AML-193 (cell line): ENCODE results near the gene PNRC2.
"Not testable (repeated sequence)": the region's sequence is repeated elsewhere in the genome, so short reads cannot be mapped to it uniquely, and the experiment has no call there.

Experiments
- DNase-seq, 2 experiments: peaks; one replicate each; lab custom pipeline; 2025; lab: John Stamatoyannopoulos, UW

Gene PNRC2

GRCh38 chr1:23953020-23953419 is 6.6 kb upstream of the PNRC2 start:
- DNase-seq: no peak

DNA sequence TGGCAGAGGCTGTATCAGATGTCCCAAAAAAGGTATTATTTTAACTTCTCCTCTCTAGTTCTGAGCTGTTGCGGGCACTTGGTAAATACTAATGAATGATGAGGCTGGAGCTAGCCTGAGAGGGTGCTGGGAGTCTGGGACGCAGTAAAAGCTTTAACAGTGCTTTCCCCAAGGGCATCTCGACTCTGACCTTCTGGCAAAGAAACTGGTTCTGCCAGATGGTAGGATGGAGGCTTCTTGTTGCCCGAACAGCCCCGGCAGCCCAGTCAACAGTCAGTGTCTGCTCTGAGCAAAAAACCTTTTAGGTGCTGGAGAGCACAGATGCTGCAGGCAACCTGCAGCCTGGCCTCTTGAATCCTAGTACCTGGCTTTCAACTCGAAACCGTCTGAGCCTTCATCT is 2.5 kb upstream of the PNRC2 start:
- DNase-seq: no peak

- DNase-seq: peak in 1 of 2 experiments; percentile 11
These were observed 1.4 kb upstream of the PNRC2 start for GRCh38 chr1:23958040-23958809.

DNA sequence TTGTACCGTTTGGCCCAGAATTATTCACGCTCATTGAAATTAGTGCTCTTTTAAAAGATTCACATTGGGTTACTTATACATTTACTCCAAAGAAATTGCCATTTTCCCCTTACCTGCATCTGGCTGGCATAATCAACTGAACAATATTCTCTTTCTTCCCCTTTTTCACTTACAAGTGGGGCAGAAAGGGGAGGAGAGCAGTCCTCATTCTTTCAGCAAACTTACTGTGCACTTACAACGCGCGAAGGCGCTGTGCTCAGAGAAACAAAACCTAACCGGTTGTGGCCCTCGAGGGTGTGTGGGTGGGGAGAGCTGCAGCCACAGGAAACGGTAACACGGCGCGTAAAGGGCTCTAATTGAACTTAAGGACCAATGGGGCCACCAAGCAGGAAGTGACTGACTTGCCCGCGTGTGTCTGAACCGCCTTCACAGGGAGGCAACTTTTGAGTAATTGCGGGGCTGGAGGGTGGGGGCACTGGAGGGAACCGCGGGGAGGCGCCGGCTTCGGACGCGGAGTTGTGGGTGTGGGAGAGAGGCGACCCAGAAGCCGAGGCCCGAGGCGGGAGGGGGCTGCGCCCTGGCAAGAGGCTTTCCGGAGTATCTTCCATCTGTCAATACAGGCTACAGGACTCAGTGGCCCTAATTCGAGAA is 693 bp upstream of the PNRC2 start:
- peak; percentile 97 to 99 for DNase-seq

GRCh38 chr1:23960291-23961020 is 828 bp downstream of the PNRC2 start:
- no peak for DNase-seq

GRCh38 chr1:23963617-23964234 is 4.1 kb downstream of the PNRC2 start:
- no peak for DNase-seq

DNA sequence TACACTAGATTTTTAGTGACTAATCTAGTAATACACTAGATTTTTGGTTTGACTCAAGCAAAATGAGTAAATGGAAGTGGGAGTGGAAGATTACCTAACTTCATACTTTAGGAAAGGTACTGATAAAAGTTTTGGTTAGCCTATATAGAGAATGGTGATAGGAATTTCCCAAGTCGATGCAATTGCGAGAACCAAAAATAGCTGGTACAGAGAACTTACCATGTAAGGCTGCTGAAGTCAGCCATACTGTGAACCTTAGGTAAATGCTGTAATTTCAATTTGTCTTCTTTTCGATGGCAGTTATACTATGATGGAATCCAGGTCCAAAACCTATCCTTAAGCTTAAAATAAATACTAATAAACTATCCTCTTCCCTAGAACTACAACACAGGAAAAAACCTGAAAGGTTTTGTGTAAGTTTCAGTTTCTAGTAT is 4.6 kb downstream of the PNRC2 start:
- no peak for DNase-seq

DNA sequence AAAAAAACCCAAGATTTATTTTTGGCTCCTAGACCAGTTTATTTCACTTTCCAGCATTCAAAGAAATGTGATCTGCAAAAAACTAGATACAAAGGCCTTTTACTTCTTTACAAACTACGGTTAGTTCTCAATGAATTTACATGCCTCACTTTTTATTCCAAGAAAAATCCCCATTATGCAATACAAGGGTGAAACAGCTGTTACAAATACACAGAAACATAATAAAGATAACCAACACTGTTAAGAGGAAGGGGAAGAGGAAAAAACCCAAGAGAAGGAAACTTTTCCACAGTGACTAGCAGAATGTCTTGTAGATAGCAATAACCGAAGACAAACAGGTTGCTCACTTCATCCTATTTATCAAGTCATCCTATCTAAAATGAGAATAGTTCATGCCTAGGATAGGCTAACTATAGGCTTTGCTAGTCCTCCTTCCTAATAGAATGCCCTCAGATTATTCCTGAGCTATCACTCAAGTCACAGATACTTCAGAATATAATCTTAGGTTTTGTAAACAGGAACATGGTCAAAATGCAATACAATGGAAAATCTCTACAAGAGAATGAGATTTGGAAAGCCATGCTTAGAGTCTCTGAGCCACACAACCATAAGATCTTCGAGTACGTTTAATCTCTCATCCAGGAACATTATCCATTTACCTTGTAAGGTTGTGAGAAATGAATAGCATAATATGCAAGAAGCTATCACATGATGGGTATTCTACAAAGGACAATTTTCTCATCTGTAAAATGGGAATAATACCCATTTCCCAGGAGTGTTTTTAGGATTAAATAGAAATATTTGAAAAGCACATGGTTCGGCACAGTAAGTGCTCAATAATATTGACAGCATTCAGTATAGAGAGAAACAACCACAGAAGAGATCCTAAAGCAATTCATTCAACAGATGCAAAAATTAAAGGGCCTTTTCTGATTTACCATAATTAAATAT is 5.4 kb downstream of the PNRC2 start:
- DNase-seq: peak in 1 of 2 experiments; percentile 33

DNA sequence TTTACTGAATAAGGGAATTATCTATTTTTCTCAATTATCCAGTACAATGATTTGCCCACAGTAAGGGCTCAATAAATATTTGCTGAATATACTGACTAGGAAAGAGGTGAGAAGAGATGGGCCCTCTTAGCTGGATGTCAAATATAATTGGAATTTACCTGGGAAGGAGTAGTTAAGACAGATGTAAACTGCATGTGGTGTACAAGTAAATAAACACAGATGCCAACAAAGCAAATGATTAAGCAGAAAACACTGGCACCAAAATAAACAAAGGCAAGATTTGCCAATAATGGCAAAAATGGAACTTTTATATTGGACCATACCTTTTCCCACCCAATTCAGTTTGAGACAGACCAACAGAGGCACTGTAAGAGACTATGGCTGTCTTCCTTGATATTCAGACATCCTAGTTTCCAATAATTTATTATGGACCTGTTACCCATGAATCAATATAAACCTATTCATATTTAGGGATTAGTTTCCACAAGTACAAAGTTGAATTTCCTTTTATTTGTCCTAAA is 7.4 kb downstream of the PNRC2 start:
- DNase-seq: no peak

DNA sequence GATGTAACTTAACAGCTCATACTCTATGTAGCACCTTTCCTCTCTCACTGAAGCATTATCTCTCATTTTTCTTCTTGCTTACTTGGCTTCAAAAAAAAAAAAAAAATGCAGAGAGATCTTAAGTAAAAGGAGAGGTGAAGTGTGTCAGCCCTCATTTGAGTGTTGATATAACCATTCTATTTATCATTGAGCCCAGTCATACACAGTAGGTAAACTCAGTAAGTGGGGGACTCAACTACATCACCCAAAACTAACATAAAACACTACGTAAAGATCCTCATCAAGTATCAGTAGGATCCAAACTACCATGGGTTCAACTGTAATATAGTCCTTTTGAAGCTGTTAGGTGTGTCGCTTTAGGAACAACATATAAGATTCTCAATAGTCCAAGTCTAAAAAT is 8.2 kb downstream of the PNRC2 start:
- no peak for DNase-seq

- DNase-seq: no peak
These were observed 17.7 kb downstream of the PNRC2 start for GRCh38 chr1:23977187-23977853.

DNA sequence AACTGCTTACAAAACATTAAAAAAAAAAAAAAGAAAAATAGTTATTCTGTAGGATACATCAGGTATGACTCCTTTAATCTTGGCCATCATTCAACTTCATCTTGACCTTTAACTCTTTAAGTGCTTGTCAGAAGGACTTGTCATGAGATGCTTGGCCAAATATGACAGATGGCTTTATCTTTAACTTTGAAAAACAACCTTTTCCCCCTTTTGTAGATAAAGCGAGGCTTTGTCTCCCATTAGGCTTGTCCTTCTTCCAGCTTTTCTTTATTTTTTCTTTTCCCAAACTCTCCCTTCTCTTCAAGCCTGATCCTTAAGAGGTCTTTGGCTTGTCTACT is 18.2 kb downstream of the PNRC2 start:
- no peak for DNase-seq

DNA sequence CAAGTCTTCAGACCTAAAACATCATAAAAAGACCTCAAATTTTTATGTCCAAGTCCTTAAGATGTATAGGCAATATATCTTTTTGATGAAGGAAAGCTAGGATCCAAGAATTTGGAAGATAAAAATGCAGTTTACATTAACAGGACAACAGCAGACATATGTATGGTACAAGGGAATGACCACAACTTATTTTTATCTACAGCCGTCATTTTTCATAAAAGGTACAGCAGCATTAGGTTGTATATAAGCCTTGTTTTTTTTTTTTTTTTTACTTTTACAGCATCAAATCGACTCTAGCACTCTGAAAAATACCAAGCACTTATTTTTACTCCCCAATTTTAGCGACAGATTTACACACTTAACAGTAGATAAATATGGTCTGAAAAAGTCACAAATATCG is 19.2 kb downstream of the PNRC2 start:
- no peak for DNase-seq

DNA sequence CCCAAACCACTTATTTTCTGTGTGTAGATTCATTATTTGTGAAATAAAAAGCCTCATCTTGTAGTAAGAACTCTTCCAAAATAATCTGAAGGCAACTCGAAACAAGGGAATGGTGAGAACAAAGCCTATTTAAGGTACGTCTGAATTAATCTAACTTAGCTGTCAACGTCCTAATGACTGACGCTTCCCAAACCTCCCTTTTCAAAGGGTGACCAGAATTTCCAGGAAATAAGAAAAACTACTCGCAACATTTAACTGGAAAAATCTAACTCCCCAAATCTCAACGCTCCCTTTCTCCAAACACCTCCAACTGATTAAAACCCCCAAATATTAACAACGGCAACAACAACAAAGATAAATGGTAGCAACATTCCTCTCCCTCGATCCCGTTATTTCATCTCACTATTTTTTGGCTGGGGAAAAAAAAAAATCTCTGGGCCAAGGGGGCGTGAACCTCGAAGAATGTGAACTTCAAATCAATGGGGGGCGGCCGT is 19.8 kb downstream of the PNRC2 start:
- no peak for DNase-seq

DNA sequence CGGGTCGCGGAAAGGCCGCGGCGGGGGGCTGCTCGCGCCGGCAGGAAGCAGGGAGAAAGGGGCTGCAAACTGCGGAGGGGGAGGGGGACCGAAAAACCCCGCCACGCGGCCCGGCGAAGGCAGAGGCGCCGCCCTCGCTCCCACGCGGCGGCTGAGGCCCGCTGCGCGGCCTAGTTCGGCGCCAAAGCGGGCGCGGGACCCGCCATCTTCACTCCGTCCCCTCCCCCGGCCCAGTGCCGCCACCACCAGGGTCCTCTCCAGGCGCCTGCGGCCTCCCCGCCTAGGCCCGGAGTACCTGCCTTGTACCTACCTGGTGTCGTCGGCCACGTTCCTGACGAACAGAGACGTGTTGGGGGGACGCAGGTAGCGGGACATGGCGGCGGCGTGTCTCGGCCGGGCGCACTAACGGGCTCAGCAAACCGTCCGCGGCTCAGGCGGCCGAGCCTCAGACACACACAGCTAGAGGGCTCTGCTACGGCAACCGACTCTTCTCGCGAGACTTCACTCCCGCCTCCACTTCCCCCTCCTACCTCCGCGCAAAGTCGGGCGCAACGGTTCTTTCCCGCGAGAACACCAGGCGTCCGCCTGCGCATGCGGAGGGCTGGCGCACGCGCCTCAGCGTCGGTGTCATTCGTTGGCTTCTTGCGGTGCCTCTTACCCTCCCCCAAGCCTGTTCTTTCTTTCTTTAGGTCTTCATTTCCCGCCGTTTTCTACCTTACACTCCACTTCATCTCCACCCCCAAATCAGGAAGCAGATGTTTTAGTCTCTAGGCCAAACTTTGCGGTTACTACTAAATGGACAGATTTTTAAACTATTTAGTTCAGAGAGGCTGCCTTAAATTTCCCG is 20.5 kb downstream of the PNRC2 start, which contains the start of gene SRSF10:
TSS of gene SRSF10 (minus strand) at position 447 of the 847 bp plus-strand sequence. CDS start at position 375, 72 bp downstream.
- peak; percentile 97 for DNase-seq

DNA sequence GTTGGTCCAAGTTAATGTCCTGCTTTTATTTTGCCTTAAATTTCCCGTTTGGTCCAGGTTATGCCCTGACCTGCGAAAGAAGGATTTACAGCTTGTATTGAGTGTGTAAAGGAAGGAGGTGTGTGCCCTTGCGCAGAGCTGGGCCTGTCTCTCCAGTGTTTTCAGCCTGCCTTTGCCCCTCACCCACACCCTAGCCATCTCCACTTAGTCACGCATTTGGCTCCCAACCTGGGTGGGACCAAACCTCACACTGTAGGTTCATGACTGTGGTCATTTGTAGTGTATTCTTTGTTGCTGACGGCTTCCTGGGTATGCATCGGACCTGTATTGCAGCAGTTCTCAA is 21.1 kb downstream of the PNRC2 start:
- DNase-seq: no peak

- DNase-seq: no peak
These were observed 25.0 kb downstream of the PNRC2 start for GRCh38 chr1:23984417-23985186.

DNA sequence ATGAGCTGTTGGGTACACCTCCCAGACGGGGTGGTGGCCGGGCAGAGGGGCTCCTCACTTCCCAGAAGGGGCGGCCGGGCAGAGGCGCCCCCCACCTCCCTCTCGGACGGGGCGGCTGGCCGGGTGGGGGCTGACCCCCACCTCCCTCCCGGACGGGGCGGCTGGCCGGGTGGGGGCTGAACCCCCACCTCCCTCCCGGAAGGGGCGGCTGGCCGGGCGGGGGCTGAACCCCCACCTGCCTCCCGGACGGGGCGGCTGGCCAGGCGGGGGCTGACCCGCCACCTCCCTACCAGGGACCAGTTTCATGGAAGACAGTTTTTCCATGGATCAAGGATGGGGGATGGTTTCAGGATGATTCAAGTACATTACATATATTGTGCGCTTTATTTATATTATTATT is 27.4 kb downstream of the PNRC2 start:
- not testable (repeated sequence) for DNase-seq

DNA sequence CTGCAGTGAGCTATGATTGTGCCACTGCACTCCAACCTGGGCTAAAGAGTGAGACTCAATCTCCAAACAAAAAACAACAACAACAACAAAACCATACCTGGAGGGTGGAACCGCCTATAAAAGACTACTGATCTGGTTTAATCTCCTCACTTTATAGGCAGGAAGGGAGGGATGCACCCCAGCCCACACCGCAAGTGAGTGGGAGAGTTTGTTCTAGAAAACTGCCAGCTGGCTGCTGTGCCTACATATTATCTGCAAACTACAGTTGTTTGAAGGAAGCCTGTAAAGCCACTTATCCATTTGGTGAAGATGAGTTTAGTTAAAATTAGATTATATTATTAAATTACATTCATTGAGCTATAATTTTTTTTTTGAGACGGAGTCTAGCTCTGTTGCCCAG is 29.6 kb downstream of the PNRC2 start:
- DNase-seq: no peak
